PFSK-1 (cell line): ENCODE results near the gene PPP1R13L. TPM values are rescaled to one million over a fixed set of nuclear protein-coding genes. Genes with fewer than 3 reads are reported as not detected.
A peak's percentile ranks its signal among the peaks of the same experiment; 100 is the strongest.

ENCODE experiments used
- FOXP2 ChIP-seq: optimal IDR thresholded peaks from 2 replicates; pipeline ENCODE3; 2011; ENCODE audit warnings: borderline replicate concordance, control low read depth, inconsistent platforms; ENCODE audit not compliant: insufficient read depth; ENCODE audit errors: extremely low read length, extremely low read depth
- POLR2AphosphoS5 ChIP-seq: IDR thresholded peaks from 2 replicates; pipeline ENCODE4 v1.6.1; 2012; ENCODE audit warnings: low read depth, mild to moderate bottlenecking, control low read depth, low read length, moderate library complexity
- SIN3A ChIP-seq: IDR thresholded peaks from 2 replicates; pipeline ENCODE4 v1.6.1; 2012; ENCODE audit warnings: mild to moderate bottlenecking, low read length, moderate library complexity, borderline replicate concordance; ENCODE audit not compliant: insufficient read depth
- TAF1 ChIP-seq: IDR thresholded peaks from 2 replicates; pipeline ENCODE4 v1.6.1; 2012; ENCODE audit warnings: low read length, control low read depth, borderline replicate concordance; ENCODE audit not compliant: insufficient read depth
- polyA plus RNA-seq: library from polyadenylated mRNA; unstranded; fragments of >200 nt; gene quantifications from one replicate; pipeline ENCODE4 v1.2.1, GENCODE V29; 2012; ENCODE audit warnings: low read depth, missing spikeins; ENCODE audit not compliant: insufficient read length
- TF ChIP-seq, protein P1 (sequence below), 2 experiments: IDR thresholded peaks; 2 replicates each; pipeline versions ENCODE4 v1.6.1 to v1.8.0; 2011 to 2012; ENCODE audit warnings: low read depth in 2 of 2, low read length in 2 of 2, control low read depth in 1 of 2, inconsistent platforms in 1 of 2, mild to moderate bottlenecking in 1 of 2, moderate library complexity in 1 of 2; ENCODE audit not compliant: insufficient read depth in 1 of 2

PPP1R13L gene, protein sequence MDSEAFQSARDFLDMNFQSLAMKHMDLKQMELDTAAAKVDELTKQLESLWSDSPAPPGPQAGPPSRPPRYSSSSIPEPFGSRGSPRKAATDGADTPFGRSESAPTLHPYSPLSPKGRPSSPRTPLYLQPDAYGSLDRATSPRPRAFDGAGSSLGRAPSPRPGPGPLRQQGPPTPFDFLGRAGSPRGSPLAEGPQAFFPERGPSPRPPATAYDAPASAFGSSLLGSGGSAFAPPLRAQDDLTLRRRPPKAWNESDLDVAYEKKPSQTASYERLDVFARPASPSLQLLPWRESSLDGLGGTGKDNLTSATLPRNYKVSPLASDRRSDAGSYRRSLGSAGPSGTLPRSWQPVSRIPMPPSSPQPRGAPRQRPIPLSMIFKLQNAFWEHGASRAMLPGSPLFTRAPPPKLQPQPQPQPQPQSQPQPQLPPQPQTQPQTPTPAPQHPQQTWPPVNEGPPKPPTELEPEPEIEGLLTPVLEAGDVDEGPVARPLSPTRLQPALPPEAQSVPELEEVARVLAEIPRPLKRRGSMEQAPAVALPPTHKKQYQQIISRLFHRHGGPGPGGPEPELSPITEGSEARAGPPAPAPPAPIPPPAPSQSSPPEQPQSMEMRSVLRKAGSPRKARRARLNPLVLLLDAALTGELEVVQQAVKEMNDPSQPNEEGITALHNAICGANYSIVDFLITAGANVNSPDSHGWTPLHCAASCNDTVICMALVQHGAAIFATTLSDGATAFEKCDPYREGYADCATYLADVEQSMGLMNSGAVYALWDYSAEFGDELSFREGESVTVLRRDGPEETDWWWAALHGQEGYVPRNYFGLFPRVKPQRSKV
- polyA plus RNA-seq: 6.5 TPM

DNA sequence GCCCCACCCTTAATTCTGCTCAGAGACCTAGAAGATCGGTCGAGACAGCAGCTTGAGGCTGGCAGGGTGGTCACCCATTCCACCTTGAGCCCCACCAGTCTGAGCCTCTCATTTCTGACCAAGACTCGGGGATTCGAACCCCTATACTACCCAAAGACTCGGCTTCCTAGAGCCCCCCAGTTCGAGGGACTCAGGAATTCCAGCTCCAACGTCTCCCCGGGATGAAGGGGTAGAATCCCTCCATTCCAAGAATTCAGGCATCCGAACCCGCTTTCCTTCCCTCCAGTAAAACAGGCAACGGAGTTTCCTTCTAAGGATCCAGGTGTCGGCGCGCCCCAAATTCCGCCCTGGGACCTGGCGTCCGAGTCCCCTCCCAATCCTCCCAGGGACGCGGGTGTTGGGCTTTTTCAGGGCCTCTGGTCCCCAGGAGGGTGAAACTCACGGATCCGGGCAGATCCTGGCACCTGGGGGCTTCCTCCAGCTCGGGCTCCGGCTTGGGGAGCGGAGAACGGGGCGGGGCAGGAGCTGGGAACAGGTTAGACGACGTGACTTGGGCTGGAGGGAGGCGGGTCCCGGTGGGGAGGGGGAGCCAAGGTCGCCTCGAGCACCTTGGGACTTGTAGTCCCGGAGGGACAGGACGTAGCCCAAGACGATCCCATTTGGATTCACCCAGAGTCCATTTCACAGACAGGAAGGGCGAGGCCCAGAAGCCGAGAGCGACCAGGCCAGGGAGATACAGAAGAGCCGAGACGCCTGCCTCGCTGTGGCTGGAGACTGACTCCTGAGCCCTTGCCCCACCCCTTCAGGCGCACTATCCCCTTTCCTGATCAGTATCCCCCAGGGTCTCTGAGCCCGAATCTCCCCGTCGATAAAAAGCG is at the start of gene PPP1R13L:
Gene PPP1R13L, minus strand, starts transcription at position 513 of the 878 bp plus-strand sequence. CDS start 6,751 bp downstream, outside the sequence.
- TF ChIP-seq, protein P1, sequence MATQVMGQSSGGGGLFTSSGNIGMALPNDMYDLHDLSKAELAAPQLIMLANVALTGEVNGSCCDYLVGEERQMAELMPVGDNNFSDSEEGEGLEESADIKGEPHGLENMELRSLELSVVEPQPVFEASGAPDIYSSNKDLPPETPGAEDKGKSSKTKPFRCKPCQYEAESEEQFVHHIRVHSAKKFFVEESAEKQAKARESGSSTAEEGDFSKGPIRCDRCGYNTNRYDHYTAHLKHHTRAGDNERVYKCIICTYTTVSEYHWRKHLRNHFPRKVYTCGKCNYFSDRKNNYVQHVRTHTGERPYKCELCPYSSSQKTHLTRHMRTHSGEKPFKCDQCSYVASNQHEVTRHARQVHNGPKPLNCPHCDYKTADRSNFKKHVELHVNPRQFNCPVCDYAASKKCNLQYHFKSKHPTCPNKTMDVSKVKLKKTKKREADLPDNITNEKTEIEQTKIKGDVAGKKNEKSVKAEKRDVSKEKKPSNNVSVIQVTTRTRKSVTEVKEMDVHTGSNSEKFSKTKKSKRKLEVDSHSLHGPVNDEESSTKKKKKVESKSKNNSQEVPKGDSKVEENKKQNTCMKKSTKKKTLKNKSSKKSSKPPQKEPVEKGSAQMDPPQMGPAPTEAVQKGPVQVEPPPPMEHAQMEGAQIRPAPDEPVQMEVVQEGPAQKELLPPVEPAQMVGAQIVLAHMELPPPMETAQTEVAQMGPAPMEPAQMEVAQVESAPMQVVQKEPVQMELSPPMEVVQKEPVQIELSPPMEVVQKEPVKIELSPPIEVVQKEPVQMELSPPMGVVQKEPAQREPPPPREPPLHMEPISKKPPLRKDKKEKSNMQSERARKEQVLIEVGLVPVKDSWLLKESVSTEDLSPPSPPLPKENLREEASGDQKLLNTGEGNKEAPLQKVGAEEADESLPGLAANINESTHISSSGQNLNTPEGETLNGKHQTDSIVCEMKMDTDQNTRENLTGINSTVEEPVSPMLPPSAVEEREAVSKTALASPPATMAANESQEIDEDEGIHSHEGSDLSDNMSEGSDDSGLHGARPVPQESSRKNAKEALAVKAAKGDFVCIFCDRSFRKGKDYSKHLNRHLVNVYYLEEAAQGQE (IDR thresholded peaks at IDR 0.05; ENCODE audit: insufficient read depth in 1 of 2, low read depth in 2 of 2, low read length in 2 of 2): no peak
- TF ChIP-seq SIN3A (no peak), TAF1 (no peak), POLR2AphosphoS5 (no peak), FOXP2 (no peak)

DNA sequence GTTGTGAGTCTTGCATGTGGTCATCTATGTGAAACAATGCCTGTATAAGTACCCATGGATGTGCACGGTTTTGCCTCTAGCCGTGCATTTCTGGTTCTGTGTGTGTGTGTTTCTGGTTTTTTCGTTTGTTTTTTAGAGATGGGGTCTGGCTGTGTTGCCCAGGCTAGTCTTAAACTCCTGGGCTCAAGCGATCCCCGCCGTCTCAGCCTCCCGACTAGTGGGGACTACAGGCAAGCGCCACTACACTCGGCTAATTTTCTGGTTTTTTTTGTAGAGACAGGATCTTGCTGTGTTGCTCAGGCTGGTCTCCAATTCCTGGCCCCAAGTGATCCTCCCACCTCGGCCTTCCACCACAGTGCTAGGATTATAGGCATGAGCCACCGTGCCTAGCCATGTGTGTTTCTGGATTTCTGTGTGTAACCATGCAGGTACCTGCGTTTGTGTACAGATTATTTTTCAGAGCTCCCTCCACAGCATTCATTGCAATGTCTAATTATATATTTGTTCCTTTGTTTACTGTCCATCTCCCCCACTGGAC is 47.0 kb upstream of the PPP1R13L start:
- no peak for TF ChIP-seq FOXP2
- no peak for TF ChIP-seq TAF1

DNA sequence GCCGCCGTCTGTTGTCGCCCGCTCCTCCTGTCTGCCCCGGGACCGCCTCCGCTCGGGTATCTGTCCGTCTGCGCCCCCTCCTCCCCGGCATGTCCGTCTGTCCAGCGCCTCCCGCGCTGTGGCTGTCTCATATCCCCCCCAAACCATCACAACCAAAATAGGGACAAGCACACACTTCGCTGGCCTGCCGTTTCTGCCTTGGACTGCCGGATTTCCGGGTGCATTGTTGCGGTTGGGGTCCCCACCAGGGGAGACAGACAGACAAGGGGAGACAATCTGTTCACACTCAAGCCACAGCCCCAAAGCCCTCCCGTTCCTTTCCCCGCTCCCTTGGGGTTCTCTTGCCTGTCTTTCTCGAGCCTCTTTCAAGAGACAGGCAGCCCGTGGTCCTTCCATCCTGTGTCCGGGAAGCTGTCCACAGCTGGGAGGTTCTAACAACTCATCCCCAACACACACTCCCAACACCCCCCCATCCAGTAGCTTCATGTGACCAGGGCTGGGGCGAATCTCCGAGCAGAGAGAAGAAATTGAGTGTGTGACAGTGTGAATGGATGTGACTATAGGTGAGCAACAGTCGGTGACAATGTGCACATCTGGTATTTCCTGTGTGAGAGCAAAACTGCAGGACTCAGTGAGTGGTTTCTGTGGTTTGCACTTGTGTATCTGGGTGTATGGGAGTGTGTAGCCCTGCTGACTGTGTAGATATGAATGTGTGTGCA is 46.4 kb upstream of the PPP1R13L start:
- TF ChIP-seq, protein P1 (IDR thresholded peaks at IDR 0.05; ENCODE audit: insufficient read depth in 1 of 2, low read depth in 2 of 2, low read length in 2 of 2): 0 out of 4 replicates have a peak, but pooled peaks of 1 of the 2 experiments have one; percentile 32
- no peak for TF ChIP-seq FOXP2

DNA sequence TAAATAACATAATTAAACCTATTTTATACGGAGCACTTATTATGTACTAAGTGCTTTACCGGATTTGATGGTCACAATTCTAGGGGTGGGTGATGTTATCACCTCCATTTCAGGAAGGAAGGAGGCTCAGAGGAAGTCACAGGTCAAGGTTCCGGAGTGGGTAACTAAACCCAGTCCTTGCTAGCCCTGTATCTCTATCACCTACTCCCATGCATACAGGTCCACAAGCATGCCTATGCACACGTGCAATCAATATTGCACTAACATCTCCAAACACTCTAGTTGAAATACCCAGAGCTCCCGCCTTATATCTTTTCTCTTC is 45.1 kb upstream of the PPP1R13L start:
- TF ChIP-seq, protein P1 (IDR thresholded peaks at IDR 0.05; ENCODE audit: insufficient read depth in 1 of 2, low read depth in 2 of 2, low read length in 2 of 2): no peak
- no peak for TF ChIP-seq FOXP2
- no peak for TF ChIP-seq TAF1
- no peak for TF ChIP-seq POLR2AphosphoS5
- TF ChIP-seq SIN3A: no peak
